Fibroblast of the aortic adventitia (primary cell): ENCODE measurements around the gene TEX52. TPM values are rescaled to one million over a fixed set of nuclear protein-coding genes. Genes with fewer than 3 reads are reported as not detected.
A peak's percentile ranks its signal among the peaks of the same experiment; 100 is the strongest.

Experiments used
- DNase-seq: peaks from one replicate; pipeline ENCODE4 v3.0.0-alpha.2; 2010; ENCODE audit warnings: low read depth
- H3K4me3 ChIP-seq: 2 replicates; pipeline ENCODE4 v1.5.1; 2011; ENCODE audit warnings: low read depth, mild to moderate bottlenecking, control low read depth, low read length, moderate library complexity
- CTCF ChIP-seq: IDR thresholded peaks from 2 replicates; pipeline ENCODE4 v1.5.1; 2011; ENCODE audit warnings: mild to moderate bottlenecking, low read length, control low read depth, inconsistent platforms; ENCODE audit not compliant: insufficient read depth
- total RNA-seq: library from RNA; depleted of rRNA; stranded (reverse); fragments of >200 nt; gene quantifications from 2 replicates; pipeline ENCODE4 v1.2.3, GENCODE V29; 2012; ENCODE audit warnings: low replicate concordance

The TEX52 gene
- total RNA-seq: not detected in 2 replicates

- DNase-seq: no peak
- no peak for TF ChIP-seq CTCF
- no peak within 1 kb of the TSS for H3K4me3 ChIP-seq
These were observed at the start of gene TEX52 for GRCh38 chr12:2857021-2857431. TEX52 (minus strand) TSS chr12:2857039; CDS start chr12:2857026, 13 bp downstream.

GRCh38 chr12:2904260-2904659 is 47.4 kb upstream of the TEX52 start:
- TF ChIP-seq CTCF: no peak
- no peak for DNase-seq
- H3K4me3 ChIP-seq: no peak overlapping the region

- DNase-seq: peak; percentile 74
- H3K4me3 ChIP-seq: no peak overlapping the region
- TF ChIP-seq CTCF: no peak
These were observed 45.5 kb upstream of the TEX52 start for GRCh38 chr12:2902272-2902880.

GRCh38 chr12:2900642-2901041 is 43.8 kb upstream of the TEX52 start:
- H3K4me3 ChIP-seq: no peak overlapping the region
- DNase-seq: no peak
- no peak for TF ChIP-seq CTCF

GRCh38 chr12:2897418-2897817 is 40.6 kb upstream of the TEX52 start:
- no peak overlapping the region for H3K4me3 ChIP-seq
- no peak for DNase-seq
- no peak for TF ChIP-seq CTCF

GRCh38 chr12:2895511-2895910 is 38.7 kb upstream of the TEX52 start:
- peak; percentile 12 for DNase-seq
- no peak for TF ChIP-seq CTCF
- H3K4me3 ChIP-seq: no peak overlapping the region

GRCh38 chr12:2895051-2895451 is 38.2 kb upstream of the TEX52 start:
- TF ChIP-seq CTCF: no peak
- no peak overlapping the region for H3K4me3 ChIP-seq
- DNase-seq: peak; percentile 48
